PC-9 (cell line): Measurements from ENCODE around the gene SLC16A14. TPM values are rescaled to one million over a fixed set of nuclear protein-coding genes. Genes with fewer than 3 reads are reported as not detected.
A peak's percentile ranks its signal among the peaks of the same experiment; 100 is the strongest.

Experiments used
- BruUV-seq: library from RNA; stranded (reverse); fragments of 400-500 nt; replicated peaks from 2 replicates; lab custom pipeline; 2021; lab: Mats Ljungman, UMichigan
- CTCF ChIA-PET: fragments of 300-600 bp; sonication (Branson Sonifier 250); formaldehyde crosslinking; loops from one replicate; lab custom pipeline; 2022; ENCODE audit warnings: antibody characterized with exemption; lab: Charles Lee
- POLR2A ChIA-PET: fragments of 300-600 bp; sonication (Branson Sonifier 250); formaldehyde crosslinking; loops from one replicate; lab custom pipeline; 2022; ENCODE audit warnings: antibody characterized with exemption; ENCODE audit not compliant: unreplicated experiment; lab: Charles Lee
- DNase-seq, 2 experiments: peaks; one replicate each; pipeline versions ENCODE4 v3.0.0 to v3.0.0-alpha.2; 2015 to 2022; ENCODE audit warnings: mixed read lengths in 1 of 2
- H2AFZ ChIP-seq: fragments of 200-600 bp; sonication (generic); 2 replicates; pipeline ENCODE4 v1.8.1; 2017; ENCODE audit warnings: antibody characterized with exemption
- H3F3A ChIP-seq: fragments of 200-600 bp; sonication (generic); 2 replicates; pipeline ENCODE4 v1.8.1; 2017; ENCODE audit warnings: antibody characterized with exemption, mild to moderate bottlenecking, low read depth; ENCODE audit not compliant: insufficient read depth
- H3K27ac ChIP-seq: fragments of 200-600 bp; sonication (generic); 2 replicates; pipeline ENCODE4 v1.6.1; 2016; ENCODE audit warnings: mixed run types
- H3K27me3 ChIP-seq: fragments of 200-600 bp; sonication (generic); 2 replicates; pipeline ENCODE4 v1.6.1; 2016; ENCODE audit warnings: low read depth, mixed run types; ENCODE audit not compliant: insufficient read depth
- H3K36me3 ChIP-seq: fragments of 200-600 bp; sonication (generic); 2 replicates; pipeline ENCODE4 v1.6.1; 2016; ENCODE audit warnings: low read depth, mixed run types
- H3K4me1 ChIP-seq: fragments of 200-600 bp; sonication (generic); replicated peaks from 2 replicates; pipeline ENCODE4 v1.6.1; 2016; ENCODE audit warnings: mixed run types; ENCODE audit not compliant: insufficient read depth
- H3K4me2 ChIP-seq: fragments of 200-600 bp; sonication (generic); 2 replicates; pipeline ENCODE4 v1.6.1; 2017; ENCODE audit warnings: mixed run types
- H3K4me3 ChIP-seq: fragments of 200-600 bp; sonication (generic); 2 replicates; pipeline ENCODE4 v1.6.1; 2016; ENCODE audit warnings: mixed run types
- H3K79me2 ChIP-seq: fragments of 200-600 bp; sonication (generic); 2 replicates; pipeline ENCODE4 v1.6.1; 2017; ENCODE audit warnings: low read depth, mixed run types
- H3K9me2 ChIP-seq: fragments of 200-600 bp; sonication (generic); 2 replicates; pipeline ENCODE4 v1.8.1; 2017; ENCODE audit warnings: mild to moderate bottlenecking; ENCODE audit not compliant: insufficient read depth
- H3K9me3 ChIP-seq: fragments of 200-600 bp; sonication (generic); 2 replicates; pipeline ENCODE4 v1.8.1; 2016; ENCODE audit warnings: low read depth; ENCODE audit not compliant: insufficient read depth
- H4K20me1 ChIP-seq: fragments of 200-600 bp; sonication (generic); 2 replicates; pipeline ENCODE4 v1.8.1; 2017; ENCODE audit not compliant: insufficient read depth
- CTCF ChIP-seq: fragments of 200-600 bp; sonication (generic); conservative IDR thresholded peaks from 2 replicates; pipeline ENCODE4 v1.6.1; 2017; ENCODE audit warnings: mixed run types, antibody characterized with exemption, mild to moderate bottlenecking, moderate library complexity
- EZH2 ChIP-seq: fragments of 200-600 bp; sonication (generic); IDR thresholded peaks from 2 replicates; pipeline ENCODE4 v1.8.0; 2017; ENCODE audit warnings: antibody characterized with exemption, low read depth
- intact Hi-C: fragments of 100-400 bp; cut with micrococcal nuclease; formaldehyde crosslinking; loops from one replicate; pipeline ENCODE4 v1.10.0; 2022; ENCODE audit not compliant: unreplicated experiment
- total RNA-seq: library from RNA; stranded (reverse); gene quantifications from 2 replicates; pipeline ENCODE4 v1.2.3, GENCODE V29; 2021

Gene SLC16A14
- total RNA-seq, 1 experiment from 2014 or later: 0.57 TPM

- intact Hi-C loops: no loop called here
- ChIA-PET POLR2A (no interaction called here), CTCF (no interaction called here)
- Histone ChIP-seq H2AFZ (no peak overlapping the region), H3K9me2 (no peaks in the 10 kb centered on the region), H3K4me3 (no peak overlapping the region), H3K27me3 (no peaks in the 10 kb centered on the region), H3K4me1 (peaks cover 7% of the 10 kb centered on the region), H3F3A (no peaks in the 10 kb centered on the region), H3K9me3 (no peaks in the 10 kb centered on the region), H3K4me2 (no peak overlapping the region), H4K20me1 (no peaks in the 10 kb centered on the region), H3K27ac (no peak overlapping the region), H3K36me3 (no peaks in the 10 kb centered on the region), H3K79me2 (no peaks in the 10 kb centered on the region)
- BruUV-seq: no TSS peak
- DNase-seq: no peak
- TF ChIP-seq EZH2: no peak
- TF ChIP-seq CTCF: no peak
Observed at GRCh38 chr2:230011617-230012016, 57.1 kb downstream of the SLC16A14 start.

GRCh38 chr2:230010501-230010900, 58.2 kb downstream of the SLC16A14 start:
- ChIA-PET POLR2A (no interaction called here), CTCF (no interaction called here)
- H3K79me2 ChIP-seq: no peaks in the 10 kb centered on the region
- H3K4me2 ChIP-seq: no peak overlapping the region
- H3K27ac ChIP-seq: no peak overlapping the region
- intact Hi-C loops: no loop called here
- no peaks in the 10 kb centered on the region for H3K9me3 ChIP-seq
- H3K9me2 ChIP-seq: no peaks in the 10 kb centered on the region
- no TSS peak for BruUV-seq
- no peak overlapping the region for H3K4me3 ChIP-seq
- H3K4me1 ChIP-seq: peaks cover 7% of the 10 kb centered on the region
- no peak for DNase-seq
- no peak overlapping the region for H2AFZ ChIP-seq
- H4K20me1 ChIP-seq: no peaks in the 10 kb centered on the region
- no peaks in the 10 kb centered on the region for H3K27me3 ChIP-seq
- H3F3A ChIP-seq: no peaks in the 10 kb centered on the region
- TF ChIP-seq CTCF: no peak
- TF ChIP-seq EZH2: no peak
- no peaks in the 10 kb centered on the region for H3K36me3 ChIP-seq

GRCh38 chr2:230008708-230009066, 60.0 kb downstream of the SLC16A14 start:
- H3K9me2 ChIP-seq: no peaks in the 10 kb centered on the region
- no TSS peak for BruUV-seq
- no peaks in the 10 kb centered on the region for H4K20me1 ChIP-seq
- TF ChIP-seq EZH2 (no peak), CTCF (no peak)
- H3K4me1 ChIP-seq: peaks cover 7% of the 10 kb centered on the region
- H3K36me3 ChIP-seq: no peaks in the 10 kb centered on the region
- CTCF ChIA-PET: interaction anchor here (1.2 to 2.0 kb wide), 2 partner anchors 150 to 151 kb away, joined by 4 to 16 read pairs; no protein-coding TSS in a partner anchor
- H3F3A ChIP-seq: no peaks in the 10 kb centered on the region
- H3K27me3 ChIP-seq: no peaks in the 10 kb centered on the region
- no peaks in the 10 kb centered on the region for H3K79me2 ChIP-seq
- no peak overlapping the region for H3K27ac ChIP-seq
- intact Hi-C loops: loop anchor here (1.0 to 10.0 kb wide), 4 partner anchors 58 to 806 kb away; no protein-coding TSS in a partner anchor
- no peak overlapping the region for H2AFZ ChIP-seq
- no peak overlapping the region for H3K4me3 ChIP-seq
- no peaks in the 10 kb centered on the region for H3K9me3 ChIP-seq
- POLR2A ChIA-PET: no interaction called here
- DNase-seq: no peak
- peak overlapping the region; percentile 35; the same call in 1 of the 2 replicates for H3K4me2 ChIP-seq
